ENCODE results near the gene INTS4. TPM values are rescaled to one million over a fixed set of nuclear protein-coding genes. Genes with fewer than 3 reads are reported as not detected.
A peak's percentile ranks its signal among the peaks of the same experiment; 100 is the strongest.
"Not testable (repeated sequence)": the region's sequence is repeated elsewhere in the genome, so short reads cannot be mapped to it uniquely, and the experiment has no call there.

The INTS4 gene
- polyA plus RNA-seq, 3 donors, result 23.5 to 41.7 (median 29.0) TPM

DNA sequence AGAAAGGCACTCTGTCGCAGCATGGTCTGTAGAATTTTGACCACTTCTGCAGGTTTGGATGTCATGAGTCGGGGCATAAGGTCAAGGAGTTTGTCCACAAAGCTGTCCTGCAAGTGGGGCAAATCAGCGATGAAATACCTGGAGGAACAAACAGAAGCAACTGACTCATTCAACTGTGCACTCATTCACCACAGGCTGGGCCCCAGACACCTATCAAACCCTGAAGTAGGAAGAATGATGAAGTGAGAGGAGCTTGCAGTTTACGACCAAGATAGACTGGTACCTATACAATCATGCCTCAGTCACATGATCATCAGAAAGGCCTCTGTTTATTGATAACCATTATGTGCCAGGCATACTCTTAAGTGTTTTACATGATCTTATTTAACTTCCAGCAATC is 102.8 kb downstream of the INTS4 start:
- peaks cover 65 to 80% of the 10 kb centered on the region in 2 donors for H3K36me3 Mint-ChIP-seq
- intact Hi-C loops (cut with micrococcal nuclease); DNase-seq; H3K9ac ChIP-seq (ENCODE audit: insufficient read depth, low read length, poor library complexity, severe bottlenecking); H3K4me3 ChIP-seq (replicated peaks in 1 of 3; ENCODE audit: low read depth in 2 of 3, low read length in 3 of 3); H3K27ac ChIP-seq (ENCODE audit: low read depth in 1 of 2, low read length in 2 of 2); H3K27me3 ChIP-seq (ENCODE audit: control insufficient read depth in 2 of 2, insufficient read depth in 2 of 2, low read length in 2 of 2); H3K9me3 ChIP-seq (replicated peaks in 1 of 2; ENCODE audit: control insufficient read depth in 1 of 2, insufficient read depth in 1 of 2, low read length in 2 of 2); H3K4me2 ChIP-seq (replicated peaks; ENCODE audit: extremely low read depth, low read length, poor library complexity, severe bottlenecking); H3K79me2 ChIP-seq (ENCODE audit: insufficient read depth, low read length); H3K4me1 ChIP-seq (ENCODE audit: control insufficient read depth in 1 of 2, insufficient read depth in 2 of 2, low read length in 2 of 2); H2AFZ ChIP-seq (ENCODE audit: insufficient read depth, low read depth, low read length, poor library complexity, severe bottlenecking); H3K27me3 Mint-ChIP-seq (ENCODE audit: low read depth in 3 of 3); H3K4me3 Mint-ChIP-seq; H3K9me3 Mint-ChIP-seq; H4K20me1 ChIP-seq (ENCODE audit: insufficient read depth, low read length); H3K4me1 Mint-ChIP-seq: not testable (repeated sequence)
- WGBS (ENCODE audit: insufficient coverage), result no CpG with 5 or more reads among the region's 4 CpGs
- peak overlapping the region in 1 of 7 donors; percentile 42 for H3K27ac Mint-ChIP-seq
- H3K36me3 ChIP-seq (replicated peaks in 1 of 2; ENCODE audit: control insufficient read depth in 1 of 2, insufficient read depth in 2 of 2, low read length in 2 of 2), result peaks cover 32 to 49% of the 10 kb centered on the region in 2 donors

DNA sequence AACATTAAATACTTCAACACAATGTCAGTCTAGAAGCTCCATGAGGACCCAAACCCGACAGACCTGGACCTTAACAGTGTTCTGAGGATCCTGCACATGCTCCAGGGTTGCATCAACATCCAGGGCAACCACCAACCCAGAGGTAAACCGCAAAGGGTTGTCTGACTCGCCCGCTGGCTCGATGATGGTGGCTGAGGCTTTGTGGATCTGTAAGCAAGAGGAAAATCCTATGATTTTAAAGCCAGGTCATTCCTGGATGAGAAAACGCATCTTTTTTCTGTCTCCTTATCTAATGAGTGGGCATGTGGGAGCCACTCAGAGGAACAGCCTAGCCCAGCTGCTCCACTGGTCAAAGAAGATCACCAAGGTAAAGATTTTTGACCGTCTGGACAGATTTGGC is 103.2 kb downstream of the INTS4 start:
- Mint-ChIP-seq H3K36me3 (peaks cover 66 to 81% of the 10 kb centered on the region in 2 donors), H3K27ac (peak overlapping the region in 3 of 7 donors; percentile 0 to 63 (median 42))
- H2AFZ ChIP-seq (ENCODE audit: insufficient read depth, low read depth, low read length, poor library complexity, severe bottlenecking); DNase-seq; H3K27me3 ChIP-seq (ENCODE audit: control insufficient read depth in 2 of 2, insufficient read depth in 2 of 2, low read length in 2 of 2); H3K4me2 ChIP-seq (replicated peaks; ENCODE audit: extremely low read depth, low read length, poor library complexity, severe bottlenecking); H3K4me3 ChIP-seq (replicated peaks in 1 of 3; ENCODE audit: low read depth in 2 of 3, low read length in 3 of 3); H3K4me1 ChIP-seq (ENCODE audit: control insufficient read depth in 1 of 2, insufficient read depth in 2 of 2, low read length in 2 of 2); H3K79me2 ChIP-seq (ENCODE audit: insufficient read depth, low read length); intact Hi-C loops (cut with micrococcal nuclease); H4K20me1 ChIP-seq (ENCODE audit: insufficient read depth, low read length); H3K9ac ChIP-seq (ENCODE audit: insufficient read depth, low read length, poor library complexity, severe bottlenecking); H3K4me1 Mint-ChIP-seq; H3K9me3 ChIP-seq (replicated peaks in 1 of 2; ENCODE audit: control insufficient read depth in 1 of 2, insufficient read depth in 1 of 2, low read length in 2 of 2); H3K4me3 Mint-ChIP-seq; H3K27me3 Mint-ChIP-seq (ENCODE audit: low read depth in 3 of 3); H3K9me3 Mint-ChIP-seq; H3K27ac ChIP-seq (ENCODE audit: low read depth in 1 of 2, low read length in 2 of 2): not testable (repeated sequence)
- no CpG with 5 or more reads among the region's 7 CpGs for WGBS (ENCODE audit: insufficient coverage)
- peaks cover 34 to 53% of the 10 kb centered on the region in 2 donors for H3K36me3 ChIP-seq (replicated peaks in 1 of 2; ENCODE audit: control insufficient read depth in 1 of 2, insufficient read depth in 2 of 2, low read length in 2 of 2)

DNA sequence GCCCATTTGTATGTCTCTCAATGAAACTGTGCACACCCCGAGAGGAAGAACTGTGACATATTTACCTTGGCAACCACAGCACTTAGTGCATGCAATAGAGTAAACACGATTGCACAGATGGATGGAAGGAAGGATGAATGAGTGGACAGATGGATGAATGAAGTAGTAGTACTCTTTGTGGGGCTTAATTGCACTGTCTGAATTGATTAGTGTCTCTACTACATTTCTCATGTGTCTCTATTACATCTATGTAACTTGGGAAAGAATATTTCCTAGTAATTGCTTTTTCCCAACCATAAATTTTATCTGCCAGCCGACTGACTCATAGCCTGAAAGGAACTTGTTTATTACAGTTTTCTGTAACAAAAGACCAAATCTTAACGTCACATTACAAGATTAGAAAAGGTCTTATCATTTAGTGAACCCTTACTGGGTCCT is 103.8 kb downstream of the INTS4 start:
- H3K9me3 Mint-ChIP-seq; H3K27me3 Mint-ChIP-seq (ENCODE audit: low read depth in 3 of 3); H3K4me3 Mint-ChIP-seq; H3K4me2 ChIP-seq (replicated peaks; ENCODE audit: extremely low read depth, low read length, poor library complexity, severe bottlenecking); H3K4me3 ChIP-seq (replicated peaks in 1 of 3; ENCODE audit: low read depth in 2 of 3, low read length in 3 of 3); H3K4me1 ChIP-seq (ENCODE audit: control insufficient read depth in 1 of 2, insufficient read depth in 2 of 2, low read length in 2 of 2); H3K4me1 Mint-ChIP-seq; H3K27ac ChIP-seq (ENCODE audit: low read depth in 1 of 2, low read length in 2 of 2); H3K27ac Mint-ChIP-seq; H2AFZ ChIP-seq (ENCODE audit: insufficient read depth, low read depth, low read length, poor library complexity, severe bottlenecking); intact Hi-C loops (cut with micrococcal nuclease); DNase-seq; H3K9ac ChIP-seq (ENCODE audit: insufficient read depth, low read length, poor library complexity, severe bottlenecking); H4K20me1 ChIP-seq (ENCODE audit: insufficient read depth, low read length); H3K27me3 ChIP-seq (ENCODE audit: control insufficient read depth in 2 of 2, insufficient read depth in 2 of 2, low read length in 2 of 2); H3K79me2 ChIP-seq (ENCODE audit: insufficient read depth, low read length); H3K9me3 ChIP-seq (replicated peaks in 1 of 2; ENCODE audit: control insufficient read depth in 1 of 2, insufficient read depth in 1 of 2, low read length in 2 of 2): not testable (repeated sequence)
- no CpG with 5 or more reads among the region's 4 CpGs for WGBS (ENCODE audit: insufficient coverage)
- peaks cover 40 to 59% of the 10 kb centered on the region in 2 donors for H3K36me3 ChIP-seq (replicated peaks in 1 of 2; ENCODE audit: control insufficient read depth in 1 of 2, insufficient read depth in 2 of 2, low read length in 2 of 2)
- H3K36me3 Mint-ChIP-seq, result peaks cover 67 to 81% of the 10 kb centered on the region in 2 donors

DNA sequence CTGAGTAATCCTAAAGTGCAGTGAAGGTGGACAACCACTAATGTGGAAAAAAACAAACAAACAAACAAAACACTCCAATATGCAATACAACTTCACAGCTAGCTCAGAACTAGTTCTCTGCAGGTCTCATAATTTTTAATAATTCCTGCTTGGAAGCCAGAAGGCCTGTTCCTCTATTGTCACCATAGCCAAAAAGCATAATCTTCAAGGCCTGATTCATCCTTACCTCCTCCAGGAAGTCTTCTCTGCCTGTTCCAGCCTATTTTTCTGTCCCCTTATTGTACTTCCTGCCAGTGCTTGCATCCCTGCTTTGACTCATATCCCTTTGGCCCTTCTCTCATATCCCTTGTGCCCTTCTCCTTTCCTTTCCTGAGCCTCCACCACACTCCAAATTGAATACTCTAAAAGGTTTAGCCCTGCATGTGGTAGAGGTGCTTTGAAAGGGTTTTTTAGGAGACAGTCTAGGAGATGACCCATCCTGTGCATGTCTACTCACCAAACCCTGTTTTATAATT is 104.3 kb downstream of the INTS4 start:
- H3K9me3 Mint-ChIP-seq; H2AFZ ChIP-seq (ENCODE audit: insufficient read depth, low read depth, low read length, poor library complexity, severe bottlenecking); H3K4me3 ChIP-seq (replicated peaks in 1 of 3; ENCODE audit: low read depth in 2 of 3, low read length in 3 of 3); H3K79me2 ChIP-seq (ENCODE audit: insufficient read depth, low read length); H3K4me1 ChIP-seq (ENCODE audit: control insufficient read depth in 1 of 2, insufficient read depth in 2 of 2, low read length in 2 of 2); H3K27ac ChIP-seq (ENCODE audit: low read depth in 1 of 2, low read length in 2 of 2); H3K27me3 ChIP-seq (ENCODE audit: control insufficient read depth in 2 of 2, insufficient read depth in 2 of 2, low read length in 2 of 2); H3K27me3 Mint-ChIP-seq (ENCODE audit: low read depth in 3 of 3); H4K20me1 ChIP-seq (ENCODE audit: insufficient read depth, low read length); H3K4me2 ChIP-seq (replicated peaks; ENCODE audit: extremely low read depth, low read length, poor library complexity, severe bottlenecking); DNase-seq; intact Hi-C loops (cut with micrococcal nuclease); H3K4me1 Mint-ChIP-seq; H3K9ac ChIP-seq (ENCODE audit: insufficient read depth, low read length, poor library complexity, severe bottlenecking); H3K9me3 ChIP-seq (replicated peaks in 1 of 2; ENCODE audit: control insufficient read depth in 1 of 2, insufficient read depth in 1 of 2, low read length in 2 of 2); H3K4me3 Mint-ChIP-seq: not testable (repeated sequence)
- peaks cover 42 to 64% of the 10 kb centered on the region in 2 donors for H3K36me3 ChIP-seq (replicated peaks in 1 of 2; ENCODE audit: control insufficient read depth in 1 of 2, insufficient read depth in 2 of 2, low read length in 2 of 2)
- Mint-ChIP-seq H3K36me3 (peaks cover 66 to 81% of the 10 kb centered on the region in 2 donors), H3K27ac (peak overlapping the region in 1 of 7 donors; percentile 3)

All from CD14-positive monocyte (primary cell).